ENCODE data around the gene PAQR8. TPM values are rescaled to one million over a fixed set of nuclear protein-coding genes. Genes with fewer than 3 reads are reported as not detected.

PAQR8 gene
- total and polyA plus RNA-seq, 4 donors: 2.5 to 9.3 (median 5.9) TPM

GRCh38 chr6:52335576-52335975, 26.4 kb upstream of the PAQR8 start:
- H3K9ac ChIP-seq (ENCODE audit: insufficient read depth in 1 of 2, low read length in 2 of 2): no peak overlapping the region
- no peak overlapping the region for H3K27ac ChIP-seq (ENCODE audit: low read depth in 1 of 2, low read length in 1 of 2)
- no peak overlapping the region for H3K4me3 ChIP-seq
- no peaks in the 10 kb centered on the region for H3K36me3 ChIP-seq (ENCODE audit: control insufficient read depth in 4 of 4, insufficient read depth in 4 of 4, low read length in 4 of 4)
- TF ChIP-seq CTCF (IDR thresholded peaks at IDR 0.05; ENCODE audit: control extremely low read depth, extremely low read depth): no peak
- H3K27me3 ChIP-seq (ENCODE audit: control insufficient read depth in 3 of 3, insufficient read depth in 3 of 3, low read length in 2 of 3): no peaks in the 10 kb centered on the region
- DNase-seq: no peak
- ATAC-seq (ENCODE audit: insufficient read depth, low FRiP score): no peak
- H3K4me1 ChIP-seq (ENCODE audit: control insufficient read depth in 5 of 5, insufficient read depth in 5 of 5, low read length in 5 of 5): no peaks in the 10 kb centered on the region
- no peaks in the 10 kb centered on the region for H3K9me3 ChIP-seq (ENCODE audit: control insufficient read depth in 4 of 4, insufficient read depth in 3 of 4, low read length in 3 of 4)

- 96 to 97% methylated on average over 6 of the region's 6 CpGs for WGBS, 2 donors
- Histone ChIP-seq H3K36me3 (ENCODE audit: control insufficient read depth in 4 of 4, insufficient read depth in 4 of 4, low read length in 4 of 4) (no peaks in the 10 kb centered on the region), H3K27me3 (ENCODE audit: control insufficient read depth in 3 of 3, insufficient read depth in 3 of 3, low read length in 2 of 3) (no peaks in the 10 kb centered on the region), H3K9me3 (ENCODE audit: control insufficient read depth in 4 of 4, insufficient read depth in 3 of 4, low read length in 3 of 4) (no peaks in the 10 kb centered on the region), H3K27ac (ENCODE audit: low read depth in 1 of 2, low read length in 1 of 2) (no peak overlapping the region), H3K4me1 (ENCODE audit: control insufficient read depth in 5 of 5, insufficient read depth in 5 of 5, low read length in 5 of 5) (peaks cover 0 to under 1% (median 0%) of the 10 kb centered on the region in 5 donors), H3K4me3 (no peak overlapping the region), H3K9ac (ENCODE audit: insufficient read depth in 1 of 2, low read length in 2 of 2) (no peak overlapping the region)
- ATAC-seq (ENCODE audit: insufficient read depth, low FRiP score) (no peak), DNase-seq (no peak)
- TF ChIP-seq CTCF (IDR thresholded peaks at IDR 0.05; ENCODE audit: control extremely low read depth, extremely low read depth): no peak
These were observed 24.9 kb upstream of the PAQR8 start for GRCh38 chr6:52336919-52337561.

GRCh38 chr6:52337633-52338290, 24.2 kb upstream of the PAQR8 start:
- no peak overlapping the region for H3K9ac ChIP-seq (ENCODE audit: insufficient read depth in 1 of 2, low read length in 2 of 2)
- H3K27ac ChIP-seq (ENCODE audit: low read depth in 1 of 2, low read length in 1 of 2): no peak overlapping the region
- H3K4me3 ChIP-seq: no peak overlapping the region
- ATAC-seq (ENCODE audit: insufficient read depth, low FRiP score) (no peak), DNase-seq (no peak)
- no peak for TF ChIP-seq CTCF (IDR thresholded peaks at IDR 0.05; ENCODE audit: control extremely low read depth, extremely low read depth)
- 72 to 85% methylated on average over 5 of the region's 5 CpGs for WGBS, 2 donors
- H3K36me3 ChIP-seq (ENCODE audit: control insufficient read depth in 4 of 4, insufficient read depth in 4 of 4, low read length in 4 of 4): no peaks in the 10 kb centered on the region
- no peaks in the 10 kb centered on the region for H3K27me3 ChIP-seq (ENCODE audit: control insufficient read depth in 3 of 3, insufficient read depth in 3 of 3, low read length in 2 of 3)
- peaks cover 0 to 2% (median 0%) of the 10 kb centered on the region in 5 donors for H3K4me1 ChIP-seq (ENCODE audit: control insufficient read depth in 5 of 5, insufficient read depth in 5 of 5, low read length in 5 of 5)
- no peaks in the 10 kb centered on the region for H3K9me3 ChIP-seq (ENCODE audit: control insufficient read depth in 4 of 4, insufficient read depth in 3 of 4, low read length in 3 of 4)

- no peak overlapping the region for H3K27ac ChIP-seq (ENCODE audit: low read depth in 1 of 2, low read length in 1 of 2)
- no peak overlapping the region for H3K9ac ChIP-seq (ENCODE audit: insufficient read depth in 1 of 2, low read length in 2 of 2)
- no peaks in the 10 kb centered on the region for H3K9me3 ChIP-seq (ENCODE audit: control insufficient read depth in 4 of 4, insufficient read depth in 3 of 4, low read length in 3 of 4)
- no peak for TF ChIP-seq CTCF (IDR thresholded peaks at IDR 0.05; ENCODE audit: control extremely low read depth, extremely low read depth)
- no peaks in the 10 kb centered on the region for H3K27me3 ChIP-seq (ENCODE audit: control insufficient read depth in 3 of 3, insufficient read depth in 3 of 3, low read length in 2 of 3)
- DNase-seq: no peak
- H3K36me3 ChIP-seq (ENCODE audit: control insufficient read depth in 4 of 4, insufficient read depth in 4 of 4, low read length in 4 of 4): no peaks in the 10 kb centered on the region
- ATAC-seq (ENCODE audit: insufficient read depth, low FRiP score): no peak
- peaks cover 0 to 2% (median 0%) of the 10 kb centered on the region in 5 donors for H3K4me1 ChIP-seq (ENCODE audit: control insufficient read depth in 5 of 5, insufficient read depth in 5 of 5, low read length in 5 of 5)
- H3K4me3 ChIP-seq: no peak overlapping the region
These were observed 21.4 kb upstream of the PAQR8 start for GRCh38 chr6:52340603-52340880.
